SK-N-SH (cell line): ENCODE measurements around the gene KDELR1.

Source experiments
- CHD2 ChIP-seq: fragments of 150-350 bp; IDR thresholded peaks from 2 replicates; pipeline ENCODE4 v1.6.1; 2018; ENCODE audit warnings: low read length; ENCODE audit not compliant: partially characterized antibody
- FOSL2 ChIP-seq: IDR thresholded peaks from 2 replicates; pipeline ENCODE4 v1.4.0; 2012; ENCODE audit warnings: low read depth, mild to moderate bottlenecking, moderate library complexity, borderline replicate concordance
- RXRA ChIP-seq: IDR thresholded peaks from 2 replicates; pipeline ENCODE4 v1.4.0; 2012; ENCODE audit warnings: low read depth, mild to moderate bottlenecking, borderline replicate concordance
- TF ChIP-seq, protein P1 (sequence below): fragments of 200-600 bp; sonication (generic); IDR thresholded peaks from 2 replicates; pipeline ENCODE4 v1.6.1; 2017; ENCODE audit warnings: antibody characterized with exemption, mild to moderate bottlenecking, moderate library complexity
- TF ChIP-seq, protein P2 (sequence below): fragments of 150-350 bp; IDR thresholded peaks from 2 replicates; pipeline ENCODE4 v1.6.1; 2016; ENCODE audit warnings: mild to moderate bottlenecking, low read depth, low read length
- TF ChIP-seq, protein P3 (sequence below): IDR thresholded peaks from 2 replicates; pipeline ENCODE4 v1.4.0; 2012; ENCODE audit warnings: low read depth

DNA sequence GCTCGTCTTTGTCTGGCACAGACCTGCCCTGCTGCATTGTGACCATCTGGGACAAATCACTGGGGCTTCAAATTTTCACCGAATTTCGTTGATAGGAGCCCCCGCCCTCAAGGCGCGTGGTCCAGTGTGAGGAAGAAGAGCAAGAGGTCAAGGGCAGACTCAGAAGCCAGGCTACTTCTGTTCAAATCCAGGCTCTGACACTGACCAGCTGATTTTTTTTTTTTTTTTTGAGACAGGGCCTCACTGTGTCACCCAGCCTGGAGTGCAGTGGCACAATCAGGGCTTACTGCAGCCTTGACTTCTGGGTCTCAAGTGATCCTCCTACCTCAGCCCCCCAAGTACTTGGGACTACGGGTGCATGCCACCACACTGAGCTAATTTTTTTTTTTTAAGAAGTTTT, 20.0 kb downstream of the KDELR1 start:
- TF ChIP-seq CHD2 (no peak), FOSL2 (no peak), RXRA (no peak)
- TF ChIP-seq, protein P1, sequence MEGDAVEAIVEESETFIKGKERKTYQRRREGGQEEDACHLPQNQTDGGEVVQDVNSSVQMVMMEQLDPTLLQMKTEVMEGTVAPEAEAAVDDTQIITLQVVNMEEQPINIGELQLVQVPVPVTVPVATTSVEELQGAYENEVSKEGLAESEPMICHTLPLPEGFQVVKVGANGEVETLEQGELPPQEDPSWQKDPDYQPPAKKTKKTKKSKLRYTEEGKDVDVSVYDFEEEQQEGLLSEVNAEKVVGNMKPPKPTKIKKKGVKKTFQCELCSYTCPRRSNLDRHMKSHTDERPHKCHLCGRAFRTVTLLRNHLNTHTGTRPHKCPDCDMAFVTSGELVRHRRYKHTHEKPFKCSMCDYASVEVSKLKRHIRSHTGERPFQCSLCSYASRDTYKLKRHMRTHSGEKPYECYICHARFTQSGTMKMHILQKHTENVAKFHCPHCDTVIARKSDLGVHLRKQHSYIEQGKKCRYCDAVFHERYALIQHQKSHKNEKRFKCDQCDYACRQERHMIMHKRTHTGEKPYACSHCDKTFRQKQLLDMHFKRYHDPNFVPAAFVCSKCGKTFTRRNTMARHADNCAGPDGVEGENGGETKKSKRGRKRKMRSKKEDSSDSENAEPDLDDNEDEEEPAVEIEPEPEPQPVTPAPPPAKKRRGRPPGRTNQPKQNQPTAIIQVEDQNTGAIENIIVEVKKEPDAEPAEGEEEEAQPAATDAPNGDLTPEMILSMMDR = no peak
- TF ChIP-seq, protein P2, sequence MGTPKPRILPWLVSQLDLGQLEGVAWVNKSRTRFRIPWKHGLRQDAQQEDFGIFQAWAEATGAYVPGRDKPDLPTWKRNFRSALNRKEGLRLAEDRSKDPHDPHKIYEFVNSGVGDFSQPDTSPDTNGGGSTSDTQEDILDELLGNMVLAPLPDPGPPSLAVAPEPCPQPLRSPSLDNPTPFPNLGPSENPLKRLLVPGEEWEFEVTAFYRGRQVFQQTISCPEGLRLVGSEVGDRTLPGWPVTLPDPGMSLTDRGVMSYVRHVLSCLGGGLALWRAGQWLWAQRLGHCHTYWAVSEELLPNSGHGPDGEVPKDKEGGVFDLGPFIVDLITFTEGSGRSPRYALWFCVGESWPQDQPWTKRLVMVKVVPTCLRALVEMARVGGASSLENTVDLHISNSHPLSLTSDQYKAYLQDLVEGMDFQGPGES = no peak
- TF ChIP-seq, protein P3, sequence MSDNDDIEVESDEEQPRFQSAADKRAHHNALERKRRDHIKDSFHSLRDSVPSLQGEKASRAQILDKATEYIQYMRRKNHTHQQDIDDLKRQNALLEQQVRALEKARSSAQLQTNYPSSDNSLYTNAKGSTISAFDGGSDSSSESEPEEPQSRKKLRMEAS = no peak
